Upper lobe of left lung (tissue), 6 donors: ENCODE measurements around the gene SPTAN1. TPM values are rescaled to one million over a fixed set of nuclear protein-coding genes. Genes with fewer than 3 reads are reported as not detected.

Experiments used
- ATAC-seq, 2 donors: fragments of 200-7000 bp; cut with Tn5 transposase; one replicate each; pipeline ENCODE4 v1.9.1; 2022; ENCODE audit warnings: mild to moderate bottlenecking in 2 of 2, moderate library complexity in 2 of 2; ENCODE audit not compliant: low FRiP score in 2 of 2
- DNase-seq, 2 donors: peaks; one replicate each; pipeline ENCODE4 v3.0.0-alpha.2; 2019 to 2020
- H3K27ac ChIP-seq, 4 donors: fragments of 200-600 bp; sonication (generic); one replicate each; pipeline ENCODE4 v1.5.1; 2016 to 2019
- H3K27me3 ChIP-seq, 4 donors: fragments of 200-600 bp; sonication (generic); one replicate each; pipeline ENCODE4 v1.5.1; 2017 to 2019
- H3K36me3 ChIP-seq, 4 donors: fragments of 200-600 bp; sonication (generic); one replicate each; pipeline ENCODE4 v1.5.1; 2016 to 2019
- H3K4me1 ChIP-seq, 4 donors: fragments of 200-600 bp; sonication (generic); one replicate each; pipeline ENCODE4 v1.5.1; 2018 to 2019
- H3K4me3 ChIP-seq, 4 donors: fragments of 200-600 bp; sonication (generic); one replicate each; pipeline ENCODE4 v1.5.1; 2017 to 2019; ENCODE audit warnings: mild to moderate bottlenecking in 2 of 4, moderate library complexity in 1 of 4
- H3K9me3 ChIP-seq, 4 donors: fragments of 200-600 bp; sonication (generic); one replicate each; pipeline ENCODE4 v1.5.1; 2018 to 2019
- CTCF ChIP-seq, 6 experiments: fragments of 450-650 bp in 4 of 6; fragments of 200-600 bp in 2 of 6; sonication (generic) in 2 of 6; IDR thresholded peaks; one replicate each; pipeline ENCODE4 v1.5.1; 2016 to 2019; ENCODE audit warnings: antibody characterized with exemption in 6 of 6
- EP300 ChIP-seq, 4 donors: sonication (generic); formaldehyde crosslinking; IDR thresholded peaks; one replicate each; pipeline ENCODE4 v1.5.1; 2017; ENCODE audit warnings: antibody characterized with exemption in 4 of 4, control low read depth in 2 of 4
- POLR2A ChIP-seq, 4 donors: fragments of 450-650 bp; IDR thresholded peaks; one replicate each; pipeline ENCODE4 v1.5.1; 2016 to 2017; ENCODE audit warnings: antibody characterized with exemption in 4 of 4, mild to moderate bottlenecking in 2 of 4
- POLR2AphosphoS5 ChIP-seq, 2 donors: sonication (generic); formaldehyde crosslinking; IDR thresholded peaks; one replicate each; pipeline ENCODE4 v1.5.1; 2017; ENCODE audit warnings: antibody characterized with exemption in 2 of 2
- WGBS, 2 donors: methylation state at CpG; one replicate each; pipeline ENCODE4 v1.1.5; 2017 to 2018; 5-methylcytosine and 5-hydroxymethylcytosine counted together
- total RNA-seq, 6 donors: library from RNA; depleted of rRNA in 4 of 6; stranded (reverse); fragments of >200 nt in 4 of 6; gene quantifications; one replicate each; pipeline versions ENCODE4 v1.1.0 to v1.2.1, GENCODE V29; 2016 to 2021
- donor health status: DM: no; HTN: no; CAD: no; lungs with moderate emphysema.
- donor health status: DM: no; HTN: yes; CAD: no; lungs with severe emphysema.

Gene SPTAN1
- total RNA-seq, 6 donors from 2014 or later = 254 to 547 (median 401) TPM

GRCh38 chr9:128636556-128637530, 84.5 kb downstream of the SPTAN1 start:
- no peak for DNase-seq
- Histone ChIP-seq H3K36me3 (peaks cover 21 to 49% (median 40%) of the 10 kb centered on the region in 4 donors), H3K4me3 (no peak overlapping the region), H3K27ac (peak overlapping the region; percentile 89 to 97 (median 96)), H3K9me3 (no peaks in the 10 kb centered on the region), H3K27me3 (no peaks in the 10 kb centered on the region), H3K4me1 (peaks cover 25 to 34% (median 27%) of the 10 kb centered on the region in 4 donors)
- TF ChIP-seq CTCF (IDR thresholded peaks at IDR 0.05) (no peak), EP300 (IDR thresholded peaks at IDR 0.05) (no peak), POLR2A (IDR thresholded peaks at IDR 0.05) (no peak), POLR2AphosphoS5 (IDR thresholded peaks at IDR 0.05) (no peak)
- no peak for ATAC-seq
- 88 to 91% methylated on average over 7 to 20 of the region's 20 CpGs for WGBS, 2 donors

- DNase-seq (no peak), ATAC-seq (no peak)
- peaks cover 25 to 34% (median 27%) of the 10 kb centered on the region in 4 donors for H3K4me1 ChIP-seq
- H3K36me3 ChIP-seq = peaks cover 13 to 41% (median 32%) of the 10 kb centered on the region in 4 donors
- TF ChIP-seq EP300 (IDR thresholded peaks at IDR 0.05) = no peak
- H3K27me3 ChIP-seq = no peaks in the 10 kb centered on the region
- H3K4me3 ChIP-seq = no peak overlapping the region
- no peaks in the 10 kb centered on the region for H3K9me3 ChIP-seq
- peak overlapping the region in 1 of 4 donors; percentile 18 for H3K27ac ChIP-seq
- 56 to 84% methylated on average over 7 to 10 of the region's 10 CpGs for WGBS, 2 donors
These were observed 85.3 kb downstream of the SPTAN1 start for GRCh38 chr9:128637656-128638055.

- WGBS, 2 donors = 90 to 98% methylated on average over 4 of the region's 4 CpGs
- Histone ChIP-seq H3K27me3 (no peaks in the 10 kb centered on the region), H3K4me3 (no peak overlapping the region), H3K9me3 (no peaks in the 10 kb centered on the region), H3K4me1 (peaks cover 25 to 34% (median 27%) of the 10 kb centered on the region in 4 donors), H3K36me3 (peaks cover 4 to 32% (median 23%) of the 10 kb centered on the region in 4 donors), H3K27ac (no peak overlapping the region)
- TF ChIP-seq CTCF (IDR thresholded peaks at IDR 0.05) (no peak), POLR2A (IDR thresholded peaks at IDR 0.05) (no peak), POLR2AphosphoS5 (IDR thresholded peaks at IDR 0.05) (no peak), EP300 (IDR thresholded peaks at IDR 0.05) (no peak)
- DNase-seq (no peak), ATAC-seq (no peak)
These were observed 86.2 kb downstream of the SPTAN1 start for GRCh38 chr9:128638580-128638979.

GRCh38 chr9:128640603-128641002, 88.2 kb downstream of the SPTAN1 start:
- Histone ChIP-seq H3K27ac (no peak overlapping the region), H3K27me3 (no peaks in the 10 kb centered on the region), H3K36me3 (peaks cover 0 to 20% (median 12%) of the 10 kb centered on the region in 4 donors), H3K9me3 (no peaks in the 10 kb centered on the region), H3K4me1 (peaks cover 11 to 18% (median 11%) of the 10 kb centered on the region in 4 donors), H3K4me3 (no peak overlapping the region)
- no peak for DNase-seq
- no peak for ATAC-seq
- no peak for TF ChIP-seq EP300 (IDR thresholded peaks at IDR 0.05)
- no peak for TF ChIP-seq POLR2AphosphoS5 (IDR thresholded peaks at IDR 0.05)
- no peak for TF ChIP-seq POLR2A (IDR thresholded peaks at IDR 0.05)
- TF ChIP-seq CTCF (IDR thresholded peaks at IDR 0.05) = no peak
- whole genome bisulfite sequencing, 2 donors = 91 to 96% methylated on average over 14 to 18 of the region's 18 CpGs

- 79 to 85% methylated on average over 12 of the region's 12 CpGs for WGBS, 2 donors
These were observed 90.4 kb downstream of the SPTAN1 start for GRCh38 chr9:128642675-128643245.

More at GRCh38 chr9:128642675-128643245, 90.4 kb downstream of the SPTAN1 start:
- no peak for DNase-seq
- no peak for ATAC-seq
- no peaks in the 10 kb centered on the region for H3K4me1 ChIP-seq
- H3K27ac ChIP-seq = no peak overlapping the region
- H3K9me3 ChIP-seq = no peaks in the 10 kb centered on the region
- TF ChIP-seq POLR2AphosphoS5 (IDR thresholded peaks at IDR 0.05) = no peak
- no peak for TF ChIP-seq EP300 (IDR thresholded peaks at IDR 0.05)
- H3K36me3 ChIP-seq = peaks cover 0 to 20% (median 8%) of the 10 kb centered on the region in 4 donors
- H3K27me3 ChIP-seq = no peaks in the 10 kb centered on the region
- H3K4me3 ChIP-seq = no peak overlapping the region
